Suprapubic skin (tissue), 4 donors: ENCODE measurements around the gene COG5.

Experiments used
- EP300 ChIP-seq: sonication (generic); formaldehyde crosslinking; IDR thresholded peaks from one replicate; pipeline ENCODE4 v1.6.1; 2017; ENCODE audit warnings: antibody characterized with exemption
- POLR2AphosphoS5 ChIP-seq, 3 donors: sonication (generic); formaldehyde crosslinking; IDR thresholded peaks; one replicate each; pipeline ENCODE4 v1.6.1; 2017; ENCODE audit warnings: antibody characterized with exemption in 3 of 3
- TF ChIP-seq, protein P1 (sequence below), 2 donors: fragments of 200-600 bp in 1 of 2; fragments of 450-650 bp in 1 of 2; sonication (generic) in 1 of 2; IDR thresholded peaks; one replicate each; pipeline ENCODE4 v1.5.1; 2016 to 2019; ENCODE audit warnings: antibody characterized with exemption in 2 of 2, mild to moderate bottlenecking in 1 of 2, moderate library complexity in 1 of 2

- TF ChIP-seq, protein P1, sequence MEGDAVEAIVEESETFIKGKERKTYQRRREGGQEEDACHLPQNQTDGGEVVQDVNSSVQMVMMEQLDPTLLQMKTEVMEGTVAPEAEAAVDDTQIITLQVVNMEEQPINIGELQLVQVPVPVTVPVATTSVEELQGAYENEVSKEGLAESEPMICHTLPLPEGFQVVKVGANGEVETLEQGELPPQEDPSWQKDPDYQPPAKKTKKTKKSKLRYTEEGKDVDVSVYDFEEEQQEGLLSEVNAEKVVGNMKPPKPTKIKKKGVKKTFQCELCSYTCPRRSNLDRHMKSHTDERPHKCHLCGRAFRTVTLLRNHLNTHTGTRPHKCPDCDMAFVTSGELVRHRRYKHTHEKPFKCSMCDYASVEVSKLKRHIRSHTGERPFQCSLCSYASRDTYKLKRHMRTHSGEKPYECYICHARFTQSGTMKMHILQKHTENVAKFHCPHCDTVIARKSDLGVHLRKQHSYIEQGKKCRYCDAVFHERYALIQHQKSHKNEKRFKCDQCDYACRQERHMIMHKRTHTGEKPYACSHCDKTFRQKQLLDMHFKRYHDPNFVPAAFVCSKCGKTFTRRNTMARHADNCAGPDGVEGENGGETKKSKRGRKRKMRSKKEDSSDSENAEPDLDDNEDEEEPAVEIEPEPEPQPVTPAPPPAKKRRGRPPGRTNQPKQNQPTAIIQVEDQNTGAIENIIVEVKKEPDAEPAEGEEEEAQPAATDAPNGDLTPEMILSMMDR (IDR thresholded peaks at IDR 0.05) = no peak
- TF ChIP-seq EP300 (no peak), POLR2AphosphoS5 (IDR thresholded peaks at IDR 0.05) (no peak)
Measured at GRCh38 chr7:107315716-107316220, 248.0 kb downstream of the COG5 start.
